ENCODE results near the gene SLC43A1. TPM values are rescaled to one million over a fixed set of nuclear protein-coding genes. Genes with fewer than 3 reads are reported as not detected.

SLC43A1 gene
- total and polyA plus RNA-seq, 3 donors from 2014 or later = 6.5 to 12.3 (median 12.2) TPM

DNA sequence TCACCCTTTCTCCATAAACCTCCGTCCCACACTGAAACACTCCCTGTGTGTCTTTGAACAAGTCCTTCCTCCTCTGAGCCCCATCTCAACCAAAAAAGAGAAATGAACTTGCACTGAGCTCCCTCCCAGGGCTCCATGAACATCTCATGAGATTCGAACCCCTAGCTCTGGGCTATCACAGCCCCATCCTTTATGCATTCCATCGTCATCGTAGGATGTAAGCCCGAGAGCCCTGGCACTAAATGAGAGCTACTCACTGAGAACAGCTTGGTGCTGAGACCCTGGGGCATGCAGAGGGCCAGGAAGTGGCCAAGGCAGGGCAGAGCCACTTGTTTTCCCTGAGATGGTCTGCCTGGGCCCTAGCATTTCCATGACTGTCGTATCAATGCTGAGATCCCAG lies 75.7 kb downstream of the SLC43A1 start:
- no peak overlapping the region for H3K27ac ChIP-seq
- no peak overlapping the region for H3K4me3 ChIP-seq
- no peaks in the 10 kb centered on the region for H3K9me3 ChIP-seq
- no peaks in the 10 kb centered on the region for H3K4me1 ChIP-seq
- no peaks in the 10 kb centered on the region for H3K27me3 ChIP-seq
- TF ChIP-seq POLR2A (IDR thresholded peaks at IDR 0.05) = no peak
- TF ChIP-seq, protein P1, sequence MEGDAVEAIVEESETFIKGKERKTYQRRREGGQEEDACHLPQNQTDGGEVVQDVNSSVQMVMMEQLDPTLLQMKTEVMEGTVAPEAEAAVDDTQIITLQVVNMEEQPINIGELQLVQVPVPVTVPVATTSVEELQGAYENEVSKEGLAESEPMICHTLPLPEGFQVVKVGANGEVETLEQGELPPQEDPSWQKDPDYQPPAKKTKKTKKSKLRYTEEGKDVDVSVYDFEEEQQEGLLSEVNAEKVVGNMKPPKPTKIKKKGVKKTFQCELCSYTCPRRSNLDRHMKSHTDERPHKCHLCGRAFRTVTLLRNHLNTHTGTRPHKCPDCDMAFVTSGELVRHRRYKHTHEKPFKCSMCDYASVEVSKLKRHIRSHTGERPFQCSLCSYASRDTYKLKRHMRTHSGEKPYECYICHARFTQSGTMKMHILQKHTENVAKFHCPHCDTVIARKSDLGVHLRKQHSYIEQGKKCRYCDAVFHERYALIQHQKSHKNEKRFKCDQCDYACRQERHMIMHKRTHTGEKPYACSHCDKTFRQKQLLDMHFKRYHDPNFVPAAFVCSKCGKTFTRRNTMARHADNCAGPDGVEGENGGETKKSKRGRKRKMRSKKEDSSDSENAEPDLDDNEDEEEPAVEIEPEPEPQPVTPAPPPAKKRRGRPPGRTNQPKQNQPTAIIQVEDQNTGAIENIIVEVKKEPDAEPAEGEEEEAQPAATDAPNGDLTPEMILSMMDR (IDR thresholded peaks at IDR 0.05) = no peak
- H3K36me3 ChIP-seq (ENCODE audit: low read depth, missing control alignments) = no peaks in the 10 kb centered on the region
- no peak for DNase-seq
- WGBS, 2 donors = 69 to 75% methylated on average over 5 to 6 of the region's 6 CpGs
- intact Hi-C loops (cut with DNase I; ENCODE audit: low total_unique reads) = no loop called here

DNA sequence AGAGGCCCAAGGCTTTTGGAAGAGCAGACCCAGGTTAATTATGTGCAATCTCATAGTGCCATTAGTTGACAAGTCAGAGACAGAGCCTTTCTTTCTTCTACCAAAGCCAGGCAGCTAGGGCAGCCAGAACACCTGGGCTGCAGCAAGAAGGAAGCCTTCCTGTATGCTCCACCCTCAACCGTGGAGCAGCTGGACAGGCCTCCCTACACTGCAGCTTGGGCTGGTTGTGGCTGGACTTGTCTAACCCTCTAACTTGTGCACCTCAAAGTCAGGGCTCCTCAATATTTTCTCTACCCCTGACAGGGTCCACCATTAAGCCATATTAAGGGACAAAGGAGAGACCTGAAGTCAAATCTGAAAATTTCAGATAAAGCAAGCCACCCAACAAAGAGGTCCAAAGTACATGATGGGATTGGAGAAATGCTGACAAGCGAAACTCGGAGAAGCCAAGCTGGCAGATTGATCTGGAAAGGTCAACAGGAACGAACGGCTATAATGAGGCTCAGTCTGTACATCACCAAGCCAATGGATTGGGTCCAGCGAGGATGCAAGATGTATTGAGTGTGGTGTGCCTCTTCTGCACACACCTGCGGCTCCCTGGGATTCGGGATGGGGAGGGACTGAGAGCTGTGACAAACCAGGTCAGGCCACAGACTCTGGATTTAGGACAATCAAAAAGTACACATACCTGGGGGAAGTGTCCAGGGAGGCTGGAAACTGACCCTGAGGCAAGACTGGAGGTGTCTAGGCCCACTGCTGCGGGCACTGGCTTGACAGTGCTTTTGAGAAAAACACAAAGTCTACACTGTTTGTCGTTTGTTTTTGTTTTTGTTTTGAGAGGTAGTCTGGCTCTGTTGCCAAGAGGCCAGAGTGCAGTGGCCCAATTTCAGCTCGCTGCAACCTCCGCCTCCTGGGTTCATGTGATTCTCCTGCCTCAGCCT lies 76.9 kb downstream of the SLC43A1 start:
- intact Hi-C loops (cut with DNase I; ENCODE audit: low total_unique reads) = no loop called here
- no peaks in the 10 kb centered on the region for H3K27me3 ChIP-seq
- no peaks in the 10 kb centered on the region for H3K36me3 ChIP-seq (ENCODE audit: low read depth, missing control alignments)
- H3K27ac ChIP-seq = no peak overlapping the region
- 87 to 89% methylated on average over 12 of the region's 12 CpGs for WGBS, 2 donors
- no peaks in the 10 kb centered on the region for H3K4me1 ChIP-seq
- DNase-seq = no peak
- no peak overlapping the region for H3K4me3 ChIP-seq
- no peaks in the 10 kb centered on the region for H3K9me3 ChIP-seq
- TF ChIP-seq, protein P1 (IDR thresholded peaks at IDR 0.05) = no peak
- no peak for TF ChIP-seq POLR2A (IDR thresholded peaks at IDR 0.05)

DNA sequence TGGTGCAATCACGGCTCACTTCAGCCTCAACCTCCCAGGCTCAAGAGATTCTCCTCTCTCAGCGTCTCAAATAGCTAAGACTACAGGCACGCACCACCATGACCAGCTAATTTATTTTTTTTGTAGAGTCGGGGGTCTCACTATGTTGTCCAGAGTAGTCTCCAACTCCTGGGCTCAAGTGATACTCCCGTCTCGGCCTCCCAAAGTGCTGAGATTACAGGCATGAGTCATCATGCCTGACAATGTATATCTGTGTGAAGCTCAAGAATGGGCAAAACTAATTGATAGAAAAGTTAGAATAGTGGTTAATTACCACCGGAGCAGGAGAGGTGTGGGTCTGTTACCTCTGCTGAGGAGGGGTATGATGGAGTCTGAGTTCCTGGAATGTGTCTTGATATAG lies 79.5 kb downstream of the SLC43A1 start:
- no peaks in the 10 kb centered on the region for H3K9me3 ChIP-seq
- H3K36me3 ChIP-seq (ENCODE audit: low read depth, missing control alignments) = no peaks in the 10 kb centered on the region
- DNase-seq = no peak
- TF ChIP-seq, protein P1 (IDR thresholded peaks at IDR 0.05) = no peak
- no peak for TF ChIP-seq POLR2A (IDR thresholded peaks at IDR 0.05)
- H3K4me1 ChIP-seq = no peaks in the 10 kb centered on the region
- intact Hi-C loops (cut with DNase I; ENCODE audit: low total_unique reads) = no loop called here
- no peak overlapping the region for H3K4me3 ChIP-seq
- no peaks in the 10 kb centered on the region for H3K27me3 ChIP-seq
- WGBS, 2 donors = 88 to 90% methylated on average over 7 of the region's 7 CpGs
- no peak overlapping the region for H3K27ac ChIP-seq

DNA sequence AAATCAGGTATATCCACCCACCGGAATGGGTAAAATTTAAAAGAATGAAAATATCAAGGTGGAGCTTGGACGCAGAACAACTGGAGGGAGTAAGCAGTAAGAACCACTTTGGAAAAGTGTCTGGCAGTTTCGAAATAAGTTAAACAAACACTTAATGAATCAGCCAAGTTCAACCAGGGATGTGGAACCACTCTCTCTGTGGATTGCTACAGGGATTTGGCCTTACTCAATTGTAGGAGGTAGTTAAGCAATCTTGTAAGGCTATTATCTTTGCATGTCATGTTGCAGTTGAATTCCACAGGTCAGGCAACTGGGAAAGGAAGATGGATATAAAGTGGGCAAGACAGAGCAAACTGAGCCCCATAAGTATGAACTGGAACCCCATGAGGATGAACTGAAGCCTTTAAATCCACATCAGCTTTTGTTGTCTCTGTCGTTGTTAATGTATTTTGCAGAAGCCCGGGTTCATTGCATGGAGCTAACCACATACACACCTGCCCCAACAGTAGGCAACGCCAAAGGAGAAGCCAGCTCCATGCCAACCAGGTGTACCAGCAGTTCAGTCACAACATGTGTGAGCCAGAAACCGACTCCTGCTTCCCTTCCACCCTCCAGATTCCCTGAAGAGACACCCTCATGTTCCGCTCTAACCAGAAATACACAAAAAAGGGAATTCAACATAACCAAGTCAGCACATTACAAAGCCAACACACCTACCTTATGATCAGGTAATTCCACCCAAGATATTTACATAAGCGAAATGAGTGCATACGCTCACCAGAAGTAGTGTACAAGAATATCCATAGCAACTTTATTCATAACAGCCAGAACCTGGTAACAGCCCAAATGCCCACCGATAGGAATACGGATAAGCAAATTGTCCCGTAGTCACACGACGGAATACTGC lies 80.6 kb downstream of the SLC43A1 start:
- H3K4me1 ChIP-seq = no peaks in the 10 kb centered on the region
- intact Hi-C loops (cut with DNase I; ENCODE audit: low total_unique reads) = no loop called here
- H3K9me3 ChIP-seq = no peaks in the 10 kb centered on the region
- no peak for DNase-seq
- H3K27me3 ChIP-seq = no peaks in the 10 kb centered on the region
- H3K4me3 ChIP-seq = no peak overlapping the region
- 82 to 88% methylated on average over 15 of the region's 15 CpGs for WGBS, 2 donors
- H3K27ac ChIP-seq = no peak overlapping the region
- no peaks in the 10 kb centered on the region for H3K36me3 ChIP-seq (ENCODE audit: low read depth, missing control alignments)
- TF ChIP-seq POLR2A (IDR thresholded peaks at IDR 0.05) = no peak
- TF ChIP-seq, protein P1 (IDR thresholded peaks at IDR 0.05) = no peak

Small RNAs within 50 kb of the gene (small RNA-seq; reads per million reads assigned to genes)
- gene RN7SL605P (0 to 0.27 reads per million in 2 donors), gene RNA5SP341 (0 reads per million in 2 donors)

Other genes starting within 250 kb of the SLC43A1 start
- 10 to 100 TPM; 85.2 to 99.4 TPM for gene TNKS1BP1, start 190.8 kb downstream of the SLC43A1 start, total RNA-seq
- gene TNKS1BP1, start 190.8 kb downstream of the SLC43A1 start, polyA plus RNA-seq (ENCODE audit: insufficient read depth, low read depth, low replicate concordance) = 62.3 TPM
- gene SSRP1, start 179.8 kb downstream of the SLC43A1 start, total RNA-seq = 100 to 1,000 TPM in 1 of 2 donors, 10 to 100 TPM in 1; 89.1 to 111 TPM
- 104 TPM for gene SSRP1, start 179.8 kb downstream of the SLC43A1 start, polyA plus RNA-seq (ENCODE audit: insufficient read depth, low read depth, low replicate concordance)
- 1 to 10 TPM; 2.5 to 3.3 TPM for gene P2RX3, start 177.3 kb downstream of the SLC43A1 start, total RNA-seq
- 8.5 TPM for gene P2RX3, start 177.3 kb downstream of the SLC43A1 start, polyA plus RNA-seq (ENCODE audit: insufficient read depth, low read depth, low replicate concordance)
- not detected for gene PRG3, start 134.6 kb downstream of the SLC43A1 start, total RNA-seq
- gene PRG3, start 134.6 kb downstream of the SLC43A1 start, polyA plus RNA-seq (ENCODE audit: insufficient read depth, low read depth, low replicate concordance) = not detected
- not detected for gene PRG2, start 125.1 kb downstream of the SLC43A1 start, total RNA-seq
- not detected for gene PRG2, start 125.1 kb downstream of the SLC43A1 start, polyA plus RNA-seq (ENCODE audit: insufficient read depth, low read depth, low replicate concordance)
- 10 to 100 TPM; 13.8 to 20.8 TPM for gene SLC43A3, start 88.6 kb downstream of the SLC43A1 start, total RNA-seq
- gene SLC43A3, start 88.6 kb downstream of the SLC43A1 start, polyA plus RNA-seq (ENCODE audit: insufficient read depth, low read depth, low replicate concordance) = 13.9 TPM
- gene RTN4RL2, start 55.2 kb downstream of the SLC43A1 start, total RNA-seq = 1 to 10 TPM; 2.3 to 2.5 TPM
- 3.2 TPM for gene RTN4RL2, start 55.2 kb downstream of the SLC43A1 start, polyA plus RNA-seq (ENCODE audit: insufficient read depth, low read depth, low replicate concordance)
- 10 to 100 TPM; 27.7 to 49.1 TPM for gene TIMM10, start 15.1 kb upstream of the SLC43A1 start, total RNA-seq
- 56.9 TPM for gene TIMM10, start 15.1 kb upstream of the SLC43A1 start, polyA plus RNA-seq (ENCODE audit: insufficient read depth, low read depth, low replicate concordance)
- gene SMTNL1, start 21.9 kb upstream of the SLC43A1 start, total RNA-seq = under 1 TPM; 0.37 to 0.47 TPM
- gene SMTNL1, start 21.9 kb upstream of the SLC43A1 start, polyA plus RNA-seq (ENCODE audit: insufficient read depth, low read depth, low replicate concordance) = 2.0 TPM
- 10 to 100 TPM; 13.3 to 19.8 TPM for gene UBE2L6, start 52.0 kb upstream of the SLC43A1 start, total RNA-seq
- gene UBE2L6, start 52.0 kb upstream of the SLC43A1 start, polyA plus RNA-seq (ENCODE audit: insufficient read depth, low read depth, low replicate concordance) = 43.6 TPM
- 100 to 1,000 TPM in 1 of 2 donors, 10 to 100 TPM in 1; 53.6 to 113 TPM for gene SERPING1, start 82.0 kb upstream of the SLC43A1 start, total RNA-seq
- 273 TPM for gene SERPING1, start 82.0 kb upstream of the SLC43A1 start, polyA plus RNA-seq (ENCODE audit: insufficient read depth, low read depth, low replicate concordance)
- gene YPEL4, start 134.2 kb upstream of the SLC43A1 start, total RNA-seq = 1 to 10 TPM; 1.4 to 3.4 TPM
- 4.2 TPM for gene YPEL4, start 134.2 kb upstream of the SLC43A1 start, polyA plus RNA-seq (ENCODE audit: insufficient read depth, low read depth, low replicate concordance)
- 10 to 100 TPM; 15.5 to 19.8 TPM for gene CLP1, start 142.1 kb upstream of the SLC43A1 start, total RNA-seq
- 14.4 TPM for gene CLP1, start 142.1 kb upstream of the SLC43A1 start, polyA plus RNA-seq (ENCODE audit: insufficient read depth, low read depth, low replicate concordance)
- 10 to 100 TPM; 75.4 to 79.8 TPM for gene ZDHHC5, start 152.4 kb upstream of the SLC43A1 start, total RNA-seq
- 124 TPM for gene ZDHHC5, start 152.4 kb upstream of the SLC43A1 start, polyA plus RNA-seq (ENCODE audit: insufficient read depth, low read depth, low replicate concordance)
- 10 to 100 TPM; 49.9 to 52.3 TPM for gene MED19, start 196.5 kb upstream of the SLC43A1 start, total RNA-seq
- gene MED19, start 196.5 kb upstream of the SLC43A1 start, polyA plus RNA-seq (ENCODE audit: insufficient read depth, low read depth, low replicate concordance) = 48.3 TPM
- gene TMX2, start 196.9 kb upstream of the SLC43A1 start, total RNA-seq = 10 to 100 TPM; 73.3 to 85.9 TPM
- gene TMX2, start 196.9 kb upstream of the SLC43A1 start, polyA plus RNA-seq (ENCODE audit: insufficient read depth, low read depth, low replicate concordance) = 88.6 TPM
- gene SELENOH, start 225.8 kb upstream of the SLC43A1 start, total RNA-seq = 100 to 1,000 TPM; 157 to 222 TPM
- gene SELENOH, start 225.8 kb upstream of the SLC43A1 start, polyA plus RNA-seq (ENCODE audit: insufficient read depth, low read depth, low replicate concordance) = 71.3 TPM
- gene BTBD18, start 236.1 kb upstream of the SLC43A1 start, total RNA-seq = 1 to 10 TPM; 3.1 to 7.2 TPM
- 2.8 TPM for gene BTBD18, start 236.1 kb upstream of the SLC43A1 start, polyA plus RNA-seq (ENCODE audit: insufficient read depth, low read depth, low replicate concordance)
- 100 to 1,000 TPM; 178 to 227 TPM for gene CTNND1, start 246.1 kb upstream of the SLC43A1 start, total RNA-seq
- gene CTNND1, start 246.1 kb upstream of the SLC43A1 start, polyA plus RNA-seq (ENCODE audit: insufficient read depth, low read depth, low replicate concordance) = 134 TPM